Fibroblast of mammary gland (primary cell): ENCODE results near the gene PRRT1.

Source experiments
- DNase-seq: peaks from one replicate; pipeline ENCODE4 v3.0.0-alpha.2; 2010; ENCODE audit warnings: low read depth
- H3K4me3 ChIP-seq: 2 replicates; pipeline ENCODE4 v1.5.1; 2011; ENCODE audit warnings: low read depth, mild to moderate bottlenecking, low read length, moderate library complexity; ENCODE audit not compliant: control insufficient read depth
- CTCF ChIP-seq: conservative IDR thresholded peaks from 2 replicates; pipeline ENCODE4 v1.5.1; 2011; ENCODE audit warnings: low read depth, low read length, inconsistent platforms; ENCODE audit not compliant: control insufficient read depth, insufficient read depth

Gene PRRT1

GRCh38 chr6:32171234-32171633 is 19.5 kb upstream of the PRRT1 start:
- no peak for TF ChIP-seq CTCF

GRCh38 chr6:32170294-32170693 is 18.6 kb upstream of the PRRT1 start:
- DNase-seq: no peak
- TF ChIP-seq CTCF: no peak
- H3K4me3 ChIP-seq: no peak overlapping the region

More at GRCh38 chr6:32171234-32171633, 19.5 kb upstream of the PRRT1 start:
- no peak overlapping the region for H3K4me3 ChIP-seq
- no peak for DNase-seq

- peak; percentile 56 for DNase-seq
- peak; percentile 1 for TF ChIP-seq CTCF
- no peak overlapping the region for H3K4me3 ChIP-seq
Observed at GRCh38 chr6:32168807-32169591, 17.3 kb upstream of the PRRT1 start.

GRCh38 chr6:32168350-32168749 is 16.6 kb upstream of the PRRT1 start:
- TF ChIP-seq CTCF: no peak
- DNase-seq: no peak
- H3K4me3 ChIP-seq: no peak overlapping the region

- no peak for TF ChIP-seq CTCF
- H3K4me3 ChIP-seq: no peak overlapping the region
- DNase-seq: no peak
Observed at GRCh38 chr6:32167761-32168262, 16.1 kb upstream of the PRRT1 start.

GRCh38 chr6:32167154-32167760 is 15.5 kb upstream of the PRRT1 start:
- TF ChIP-seq CTCF: no peak
- no peak overlapping the region for H3K4me3 ChIP-seq

More at GRCh38 chr6:32167154-32167760, 15.5 kb upstream of the PRRT1 start:
- no peak for DNase-seq
